HCT116 (cell line): ENCODE measurements around the gene HNRNPD. TPM values are rescaled to one million over a fixed set of nuclear protein-coding genes. Genes with fewer than 3 reads are reported as not detected.
A peak's percentile ranks its signal among the peaks of the same experiment; 100 is the strongest.

ENCODE experiments used
- ATAC-seq: fragments of 200-7000 bp; cut with Tn5 transposase; 2 replicates; pipeline ENCODE4 v1.9.1; 2020; ENCODE audit warnings: mild to moderate bottlenecking, moderate library complexity
- BruUV-seq: library from RNA; stranded (reverse); fragments of 400-500 nt; replicated peaks from 2 replicates; lab custom pipeline; 2021; lab: Mats Ljungman, UMichigan
- CTCF ChIA-PET: fragments of 300-600 bp; sonication (Branson Sonifier 250); formaldehyde crosslinking; loops from one replicate; lab custom pipeline; 2021; ENCODE audit warnings: antibody characterized with exemption; lab: Charles Lee
- POLR2A ChIA-PET: fragments of 300-600, 350-600 bp; sonication (Branson Sonifier 250); formaldehyde crosslinking; loops from one replicate; lab custom pipeline; 2021; ENCODE audit warnings: antibody characterized with exemption; lab: Charles Lee
- RAD21 ChIA-PET, 2 experiments: fragments of 300-600 bp; sonication (Branson Sonifier 250); formaldehyde crosslinking; loops; one replicate each; lab custom pipeline; 2023; ENCODE audit warnings: low total read pairs in 2 of 2; ENCODE audit not compliant: uncharacterized antibody in 2 of 2, unreplicated experiment in 2 of 2, low non-redundant PET in 1 of 2; lab: Charles Lee
- DNase-seq: peaks from one replicate; pipeline ENCODE4 v3.0.0-alpha.2; 2010; ENCODE audit warnings: low read depth, low spot score
- H2AFZ ChIP-seq: fragments of 200-600 bp; shearing (Covaris generic), sonication (generic); 2 replicates; pipeline ENCODE4 v1.6.1; 2017; ENCODE audit warnings: low read depth, mixed run types, mixed read lengths, antibody characterized with exemption, low read length; ENCODE audit not compliant: poor library complexity, severe bottlenecking
- H3K27ac ChIP-seq: 2 replicates; pipeline ENCODE4 v1.5.1; 2012; ENCODE audit warnings: low read depth, low read length
- H3K27me3 ChIP-seq: fragments of 200-600 bp; sonication (generic); 2 replicates; pipeline ENCODE4 v1.6.1; 2016; ENCODE audit warnings: mixed run types, low read length, mixed read lengths; ENCODE audit not compliant: insufficient read depth
- H3K36me3 ChIP-seq, 2 experiments: fragments of 200-500 bp in 1 of 2; fragments of 200-600 bp in 1 of 2; sonication (Bioruptor generic) in 1 of 2; sonication (generic) in 1 of 2; 2 replicates each; pipeline versions ENCODE4 v1.5.1 to v1.6.1; 2014 to 2016; ENCODE audit warnings: low read length in 2 of 2, inconsistent platforms in 1 of 2, mixed read lengths in 1 of 2, mixed run types in 1 of 2; ENCODE audit not compliant: insufficient read depth in 2 of 2, control insufficient read depth in 1 of 2
- H3K4me1 ChIP-seq, 2 experiments: fragments of 200-600 bp in 1 of 2; sonication (generic) in 1 of 2; 2 replicates each; pipeline versions ENCODE4 v1.5.1 to v1.6.1; 2012 to 2017; ENCODE audit warnings: low read length in 2 of 2, inconsistent platforms in 1 of 2, mild to moderate bottlenecking in 1 of 2, mixed read lengths in 1 of 2, mixed run types in 1 of 2, moderate library complexity in 1 of 2; ENCODE audit not compliant: insufficient read depth in 2 of 2, control insufficient read depth in 1 of 2
- H3K4me2 ChIP-seq: fragments of 200-600 bp; sonication (generic); 2 replicates; pipeline ENCODE4 v1.6.1; 2017; ENCODE audit warnings: mixed run types, low read length, mixed read lengths
- H3K4me3 ChIP-seq, 2 experiments: fragments of 200-600 bp in 1 of 2; sonication (generic) in 1 of 2; replicated peaks in 1 of 2; 2 replicates each; pipeline ENCODE4 v1.5.1; 2011 to 2016; ENCODE audit warnings: low read length in 2 of 2, control low read depth in 1 of 2, low read depth in 1 of 2, mild to moderate bottlenecking in 1 of 2, mixed read lengths in 1 of 2, mixed run types in 1 of 2
- H3K79me2 ChIP-seq: fragments of 200-600 bp; sonication (generic); 2 replicates; pipeline ENCODE4 v1.6.1; 2017; ENCODE audit warnings: mild to moderate bottlenecking, mixed run types, low read length, moderate library complexity, mixed read lengths; ENCODE audit not compliant: insufficient read depth
- H3K9ac ChIP-seq: fragments of 200-600 bp; sonication (generic); 2 replicates; pipeline ENCODE4 v1.6.1; 2016; ENCODE audit warnings: low read length, mixed read lengths
- H3K9me2 ChIP-seq: fragments of 200-600 bp; sonication (generic), shearing (Covaris generic); 2 replicates; pipeline ENCODE4 v1.6.1; 2017; ENCODE audit warnings: mixed run types, mild to moderate bottlenecking, moderate library complexity; ENCODE audit not compliant: insufficient read depth
- H3K9me3 ChIP-seq, 2 experiments: fragments of 200-500 bp in 1 of 2; fragments of 200-600 bp in 1 of 2; sonication (Bioruptor generic) in 1 of 2; sonication (generic) in 1 of 2; 2 replicates each; pipeline ENCODE4 v1.6.1; 2014 to 2017; ENCODE audit warnings: low read length in 2 of 2, mixed read lengths in 2 of 2, inconsistent platforms in 1 of 2, low read depth in 1 of 2, mild to moderate bottlenecking in 1 of 2, mixed run types in 1 of 2, moderate library complexity in 1 of 2; ENCODE audit not compliant: control insufficient read depth in 1 of 2, insufficient read depth in 1 of 2
- H4K20me1 ChIP-seq: fragments of 200-600 bp; sonication (generic), shearing (Covaris generic); 2 replicates; pipeline ENCODE4 v1.6.1; 2017; ENCODE audit warnings: mixed run types, mild to moderate bottlenecking, moderate library complexity; ENCODE audit not compliant: insufficient read depth
- CBX3 ChIP-seq: IDR thresholded peaks from 2 replicates; pipeline ENCODE4 v1.6.1; 2012; ENCODE audit warnings: low read depth
- EGR1 ChIP-seq: IDR thresholded peaks from 2 replicates; pipeline ENCODE4 v1.6.1; 2012; ENCODE audit warnings: low read depth
- ELF1 ChIP-seq: IDR thresholded peaks from 2 replicates; pipeline ENCODE4 v1.6.1; 2012; ENCODE audit warnings: low read depth, borderline replicate concordance
- EZH2 ChIP-seq: fragments of 200-600 bp; sonication (generic); IDR thresholded peaks from 2 replicates; pipeline ENCODE4 v1.6.1; 2017; ENCODE audit warnings: antibody characterized with exemption, mixed run types
- FOSL1 ChIP-seq: IDR thresholded peaks from 2 replicates; pipeline ENCODE4 v1.6.1; 2012; ENCODE audit warnings: low read depth
- JUND ChIP-seq: IDR thresholded peaks from 2 replicates; pipeline ENCODE4 v1.6.1; 2012
- POLR2A ChIP-seq: IDR thresholded peaks from 2 replicates; pipeline ENCODE4 v1.7.0; 2011; ENCODE audit warnings: borderline replicate concordance; ENCODE audit not compliant: insufficient read depth, insufficient read length; ENCODE audit errors: extremely low read depth
- POLR2AphosphoS5 ChIP-seq: IDR thresholded peaks from 2 replicates; pipeline ENCODE4 v1.6.1; 2011; ENCODE audit warnings: mild to moderate bottlenecking, low read depth, low read length, moderate library complexity
- RAD21 ChIP-seq: IDR thresholded peaks from 2 replicates; pipeline ENCODE4 v1.6.1; 2012; ENCODE audit warnings: low read depth, mild to moderate bottlenecking
- SP1 ChIP-seq: IDR thresholded peaks from 2 replicates; pipeline ENCODE4 v1.6.1; 2012; ENCODE audit warnings: low read depth
- SRF ChIP-seq: IDR thresholded peaks from 2 replicates; pipeline ENCODE4 v1.6.1; 2012; ENCODE audit warnings: low read depth
- YY1 ChIP-seq: IDR thresholded peaks from 2 replicates; pipeline ENCODE4 v1.6.1; 2011; ENCODE audit warnings: low read length, low read depth, moderate library complexity, mild to moderate bottlenecking; ENCODE audit not compliant: insufficient replicate concordance; ENCODE audit errors: extremely low read depth
- ZFX ChIP-seq: fragments of 450-650 bp; IDR thresholded peaks from 2 replicates; pipeline ENCODE4 v1.6.1; 2017
- ZNF274 ChIP-seq: fragments of 200-500 bp; sonication (Bioruptor generic); IDR thresholded peaks from 2 replicates; pipeline ENCODE4 v1.6.1; 2014; ENCODE audit warnings: mild to moderate bottlenecking, low read depth, low read length, inconsistent platforms
- intact Hi-C: fragments of 100-400 bp; cut with micrococcal nuclease; formaldehyde crosslinking; loops from 2 replicates; pipeline ENCODE4 v1.10.0; 2022
- total RNA-seq: library from RNA; stranded (reverse); gene quantifications from one replicate; pipeline ENCODE4 v1.2.1, GENCODE V29; 2021; ENCODE audit not compliant: unreplicated experiment
- TF ChIP-seq, protein P1 (sequence below), 3 experiments: fragments of 200-600 bp in 1 of 3; sonication (generic) in 1 of 3; IDR thresholded peaks in 2 of 3; conservative IDR thresholded peaks in 1 of 3; 2 replicates each; pipeline ENCODE4 v1.5.1; 2012 to 2017; ENCODE audit warnings: low read depth in 2 of 3, low read length in 2 of 3, antibody characterized with exemption in 1 of 3, borderline replicate concordance in 1 of 3, control low read depth in 1 of 3, mild to moderate bottlenecking in 1 of 3, mixed read lengths in 1 of 3, mixed run types in 1 of 3, moderate library complexity in 1 of 3; ENCODE audit not compliant: insufficient read depth in 1 of 3
- TF ChIP-seq, protein P2 (sequence below): IDR thresholded peaks from 2 replicates; pipeline ENCODE4 v1.6.1; 2011; ENCODE audit warnings: mild to moderate bottlenecking, low read length, moderate library complexity; ENCODE audit not compliant: insufficient replicate concordance; ENCODE audit errors: extremely low read depth
- TF ChIP-seq, protein P3 (sequence below): IDR thresholded peaks from 2 replicates; pipeline ENCODE4 v1.6.1; 2012; ENCODE audit warnings: low read depth

HNRNPD gene
- total RNA-seq, 1 experiment from 2014 or later = 357 TPM

DNA sequence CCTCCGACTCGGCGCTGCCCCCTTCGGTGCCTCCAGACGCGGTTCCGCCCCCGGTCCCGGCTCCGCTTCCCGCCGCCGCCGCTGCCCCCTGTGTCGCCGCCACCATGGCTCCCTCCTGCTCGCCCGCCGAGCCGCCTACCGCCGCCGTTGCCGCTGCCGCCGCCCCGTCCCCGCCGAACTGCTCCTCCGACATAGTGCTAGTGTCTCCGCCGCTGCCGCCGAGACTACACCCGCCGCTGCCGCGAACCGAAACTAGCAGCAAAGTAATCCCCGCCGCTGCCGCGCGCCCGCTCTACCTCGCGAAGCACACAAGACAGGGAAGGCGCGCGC, 340 bp downstream of the HNRNPD start:
- Histone ChIP-seq H3K79me2 (peaks cover 79% of the 10 kb centered on the region), H2AFZ (no peak overlapping the region), H4K20me1 (peaks cover 39% of the 10 kb centered on the region), H3K9me2 (no peaks in the 10 kb centered on the region), H3K27me3 (no peaks in the 10 kb centered on the region), H3K9ac (peak overlapping the region; percentile 98), H3K4me3 (peak overlapping the region; percentile 67 to 84), H3K9me3 (no peaks in the 10 kb centered on the region), H3K4me2 (peak overlapping the region; percentile 82), H3K27ac (peak overlapping the region; percentile 99), H3K36me3 (peaks cover 22 to 39% of the 10 kb centered on the region in 2 experiments)
- ATAC-seq (peak; percentile 13), DNase-seq (no peak)
- ChIA-PET RAD21 (interaction anchor here (0.6 to 0.8 kb wide), 2 partner anchors 56 kb away, joined by 3 to 4 read pairs; partner anchors contain the start of gene HNRNPDL (in 1 of the 2)), POLR2A (interaction anchor here (0.7 to 1.9 kb wide), 7 partner anchors 11 to 66 kb away, joined by 3 to 39 read pairs (median 3); partner anchors contain the start of gene HNRNPDL)
- intact Hi-C loops = loop anchor here (5.0 kb wide), 1 partner anchor 424 kb away; the partner anchor contains the start of gene SCD5
- no TSS peak for BruUV-seq
- TF ChIP-seq EZH2 (no peak), RAD21 (no peak), ELF1 (no peak), POLR2A (no peak), ZFX (no peak; the same call in 1 of the 2 replicates), JUND (no peak), ZNF274 (no peak), POLR2AphosphoS5 (no peak; the same call in 1 of the 2 replicates), FOSL1 (no peak), CBX3 (no peak), SP1 (no peak), YY1 (no peak), EGR1 (no peak), SRF (no peak)
- TF ChIP-seq, protein P1, sequence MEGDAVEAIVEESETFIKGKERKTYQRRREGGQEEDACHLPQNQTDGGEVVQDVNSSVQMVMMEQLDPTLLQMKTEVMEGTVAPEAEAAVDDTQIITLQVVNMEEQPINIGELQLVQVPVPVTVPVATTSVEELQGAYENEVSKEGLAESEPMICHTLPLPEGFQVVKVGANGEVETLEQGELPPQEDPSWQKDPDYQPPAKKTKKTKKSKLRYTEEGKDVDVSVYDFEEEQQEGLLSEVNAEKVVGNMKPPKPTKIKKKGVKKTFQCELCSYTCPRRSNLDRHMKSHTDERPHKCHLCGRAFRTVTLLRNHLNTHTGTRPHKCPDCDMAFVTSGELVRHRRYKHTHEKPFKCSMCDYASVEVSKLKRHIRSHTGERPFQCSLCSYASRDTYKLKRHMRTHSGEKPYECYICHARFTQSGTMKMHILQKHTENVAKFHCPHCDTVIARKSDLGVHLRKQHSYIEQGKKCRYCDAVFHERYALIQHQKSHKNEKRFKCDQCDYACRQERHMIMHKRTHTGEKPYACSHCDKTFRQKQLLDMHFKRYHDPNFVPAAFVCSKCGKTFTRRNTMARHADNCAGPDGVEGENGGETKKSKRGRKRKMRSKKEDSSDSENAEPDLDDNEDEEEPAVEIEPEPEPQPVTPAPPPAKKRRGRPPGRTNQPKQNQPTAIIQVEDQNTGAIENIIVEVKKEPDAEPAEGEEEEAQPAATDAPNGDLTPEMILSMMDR (IDR thresholded peaks at IDR 0.05 in 2 of 3, conservative IDR thresholded peaks at IDR 0.05 in 1 of 3; ENCODE audit: borderline replicate concordance in 1 of 3, insufficient read depth in 1 of 3, low read depth in 2 of 3, low read length in 2 of 3) = no peak
- TF ChIP-seq, protein P2, sequence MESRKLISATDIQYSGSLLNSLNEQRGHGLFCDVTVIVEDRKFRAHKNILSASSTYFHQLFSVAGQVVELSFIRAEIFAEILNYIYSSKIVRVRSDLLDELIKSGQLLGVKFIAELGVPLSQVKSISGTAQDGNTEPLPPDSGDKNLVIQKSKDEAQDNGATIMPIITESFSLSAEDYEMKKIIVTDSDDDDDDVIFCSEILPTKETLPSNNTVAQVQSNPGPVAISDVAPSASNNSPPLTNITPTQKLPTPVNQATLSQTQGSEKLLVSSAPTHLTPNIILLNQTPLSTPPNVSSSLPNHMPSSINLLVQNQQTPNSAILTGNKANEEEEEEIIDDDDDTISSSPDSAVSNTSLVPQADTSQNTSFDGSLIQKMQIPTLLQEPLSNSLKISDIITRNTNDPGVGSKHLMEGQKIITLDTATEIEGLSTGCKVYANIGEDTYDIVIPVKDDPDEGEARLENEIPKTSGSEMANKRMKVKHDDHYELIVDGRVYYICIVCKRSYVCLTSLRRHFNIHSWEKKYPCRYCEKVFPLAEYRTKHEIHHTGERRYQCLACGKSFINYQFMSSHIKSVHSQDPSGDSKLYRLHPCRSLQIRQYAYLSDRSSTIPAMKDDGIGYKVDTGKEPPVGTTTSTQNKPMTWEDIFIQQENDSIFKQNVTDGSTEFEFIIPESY = no peak
- TF ChIP-seq, protein P3, sequence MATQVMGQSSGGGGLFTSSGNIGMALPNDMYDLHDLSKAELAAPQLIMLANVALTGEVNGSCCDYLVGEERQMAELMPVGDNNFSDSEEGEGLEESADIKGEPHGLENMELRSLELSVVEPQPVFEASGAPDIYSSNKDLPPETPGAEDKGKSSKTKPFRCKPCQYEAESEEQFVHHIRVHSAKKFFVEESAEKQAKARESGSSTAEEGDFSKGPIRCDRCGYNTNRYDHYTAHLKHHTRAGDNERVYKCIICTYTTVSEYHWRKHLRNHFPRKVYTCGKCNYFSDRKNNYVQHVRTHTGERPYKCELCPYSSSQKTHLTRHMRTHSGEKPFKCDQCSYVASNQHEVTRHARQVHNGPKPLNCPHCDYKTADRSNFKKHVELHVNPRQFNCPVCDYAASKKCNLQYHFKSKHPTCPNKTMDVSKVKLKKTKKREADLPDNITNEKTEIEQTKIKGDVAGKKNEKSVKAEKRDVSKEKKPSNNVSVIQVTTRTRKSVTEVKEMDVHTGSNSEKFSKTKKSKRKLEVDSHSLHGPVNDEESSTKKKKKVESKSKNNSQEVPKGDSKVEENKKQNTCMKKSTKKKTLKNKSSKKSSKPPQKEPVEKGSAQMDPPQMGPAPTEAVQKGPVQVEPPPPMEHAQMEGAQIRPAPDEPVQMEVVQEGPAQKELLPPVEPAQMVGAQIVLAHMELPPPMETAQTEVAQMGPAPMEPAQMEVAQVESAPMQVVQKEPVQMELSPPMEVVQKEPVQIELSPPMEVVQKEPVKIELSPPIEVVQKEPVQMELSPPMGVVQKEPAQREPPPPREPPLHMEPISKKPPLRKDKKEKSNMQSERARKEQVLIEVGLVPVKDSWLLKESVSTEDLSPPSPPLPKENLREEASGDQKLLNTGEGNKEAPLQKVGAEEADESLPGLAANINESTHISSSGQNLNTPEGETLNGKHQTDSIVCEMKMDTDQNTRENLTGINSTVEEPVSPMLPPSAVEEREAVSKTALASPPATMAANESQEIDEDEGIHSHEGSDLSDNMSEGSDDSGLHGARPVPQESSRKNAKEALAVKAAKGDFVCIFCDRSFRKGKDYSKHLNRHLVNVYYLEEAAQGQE = no peak
- TF ChIP-seq, all 23 proteins: peak for 0
- peaks cover 11 to 26% of the 10 kb centered on the region in 2 experiments for H3K4me1 ChIP-seq
- CTCF ChIA-PET = interaction anchor here (1.2 kb wide), 2 partner anchors 13 to 56 kb away, joined by 3 to 4 read pairs; partner anchors contain the start of gene HNRNPDL
